HepG2 (cell line): ENCODE measurements around the gene MAP2K3. TPM values are rescaled to one million over a fixed set of nuclear protein-coding genes. Genes with fewer than 3 reads are reported as not detected.

Source experiments
- ISX ChIP-seq: sonication (generic); formaldehyde crosslinking; conservative IDR thresholded peaks from 2 replicates; pipeline ENCODE4 v1.5.0; 2020; ENCODE audit warnings: missing genetic modification reagents
- JDP2 ChIP-seq: sonication (generic); formaldehyde crosslinking; IDR thresholded peaks from 2 replicates; pipeline ENCODE4 v1.8.1; 2022; ENCODE audit warnings: missing genetic modification reagents, borderline replicate concordance
- MAFG ChIP-seq: sonication (generic); formaldehyde crosslinking; IDR thresholded peaks from 2 replicates; pipeline ENCODE4 v1.5.1; 2020; ENCODE audit warnings: mild to moderate bottlenecking, missing genetic modification reagents
- MTF2 ChIP-seq: sonication (generic); formaldehyde crosslinking; IDR thresholded peaks from 2 replicates; pipeline ENCODE4 v1.5.0; 2020; ENCODE audit warnings: missing genetic modification reagents, borderline replicate concordance
- NFRKB ChIP-seq: fragments of 450-650 bp; IDR thresholded peaks from 2 replicates; pipeline ENCODE4 v1.6.1; 2017
- ONECUT2 ChIP-seq: sonication (generic); formaldehyde crosslinking; IDR thresholded peaks from 2 replicates; pipeline ENCODE4 v1.4.0; 2020; ENCODE audit warnings: missing genetic modification reagents
- SIX1 ChIP-seq: sonication (generic); formaldehyde crosslinking; IDR thresholded peaks from 2 replicates; pipeline ENCODE4 v1.4.0; 2020; ENCODE audit warnings: missing genetic modification reagents, borderline replicate concordance
- TMF1 ChIP-seq: sonication (generic); formaldehyde crosslinking; IDR thresholded peaks from 2 replicates; pipeline ENCODE4 v1.8.1; 2022; ENCODE audit warnings: low read depth, missing genetic modification reagents
- ZBTB1 ChIP-seq: sonication (generic); formaldehyde crosslinking; IDR thresholded peaks from 2 replicates; pipeline ENCODE4 v1.4.0; 2020; ENCODE audit warnings: missing genetic modification reagents, borderline replicate concordance
- ZNF383 ChIP-seq: sonication (generic); formaldehyde crosslinking; IDR thresholded peaks from 2 replicates; pipeline ENCODE4 v1.4.0; 2020; ENCODE audit warnings: missing genetic modification reagents, mild to moderate bottlenecking, borderline replicate concordance
- ZNF510 ChIP-seq: sonication (generic); formaldehyde crosslinking; IDR thresholded peaks from 2 replicates; pipeline ENCODE4 v1.4.0; 2020; ENCODE audit warnings: low read depth, mild to moderate bottlenecking, missing genetic modification reagents
- polyA plus RNA-seq, 8 experiments: library from polyadenylated mRNA; depleted of rRNA in 3 of 8; stranded (reverse) in 7 of 8; unstranded in 1 of 8; fragments of >200 nt; fragmentation: Illumina TruSeq in 4 of 8; extraction: Trizol in 4 of 8; gene quantifications; 2 replicates each; pipeline versions ENCODE4 v1.2.1 to v1.2.3, GENCODE V29; 2011 to 2016; ENCODE audit warnings: low read depth in 4 of 8, missing spikeins in 1 of 8, mixed read lengths in 1 of 8; ENCODE audit not compliant: insufficient read depth in 1 of 8
- total RNA-seq, 5 experiments: library from RNA; depleted of rRNA; stranded (reverse); fragments of >200 nt; fragmentation: Illumina TruSeq; extraction: Trizol; gene quantifications; 2 replicates each; pipeline ENCODE4 v1.2.3, GENCODE V29; 2016; ENCODE audit warnings: low read depth in 1 of 5
- TF ChIP-seq, protein P1 (sequence below): sonication (generic); formaldehyde crosslinking; IDR thresholded peaks from 2 replicates; pipeline ENCODE4 v1.5.1; 2020; ENCODE audit warnings: mild to moderate bottlenecking, missing genetic modification reagents, borderline replicate concordance
- TF ChIP-seq, protein P2 (sequence below): sonication (generic); formaldehyde crosslinking; IDR thresholded peaks from 2 replicates; pipeline ENCODE4 v1.4.0; 2020; ENCODE audit warnings: mild to moderate bottlenecking, missing genetic modification reagents
- TF ChIP-seq, protein P3 (sequence below): sonication (generic); formaldehyde crosslinking; IDR thresholded peaks from 2 replicates; pipeline ENCODE4 v1.4.0; 2020; ENCODE audit warnings: missing genetic modification reagents
- TF ChIP-seq, protein P4 (sequence below): sonication (generic); formaldehyde crosslinking; IDR thresholded peaks from 2 replicates; pipeline ENCODE4 v1.9.0; 2021; ENCODE audit warnings: missing genetic modification reagents, borderline replicate concordance
- TF ChIP-seq, protein P5 (sequence below): sonication (generic); formaldehyde crosslinking; IDR thresholded peaks from 2 replicates; pipeline ENCODE4 v1.5.0; 2020; ENCODE audit warnings: mild to moderate bottlenecking, missing genetic modification reagents

MAP2K3 gene
- total and polyA plus RNA-seq, 2 of the 13 experiments (the other 11 are each of a cell fraction or from before 2014, with no cell fraction given): 20.5 to 27.4 TPM

DNA sequence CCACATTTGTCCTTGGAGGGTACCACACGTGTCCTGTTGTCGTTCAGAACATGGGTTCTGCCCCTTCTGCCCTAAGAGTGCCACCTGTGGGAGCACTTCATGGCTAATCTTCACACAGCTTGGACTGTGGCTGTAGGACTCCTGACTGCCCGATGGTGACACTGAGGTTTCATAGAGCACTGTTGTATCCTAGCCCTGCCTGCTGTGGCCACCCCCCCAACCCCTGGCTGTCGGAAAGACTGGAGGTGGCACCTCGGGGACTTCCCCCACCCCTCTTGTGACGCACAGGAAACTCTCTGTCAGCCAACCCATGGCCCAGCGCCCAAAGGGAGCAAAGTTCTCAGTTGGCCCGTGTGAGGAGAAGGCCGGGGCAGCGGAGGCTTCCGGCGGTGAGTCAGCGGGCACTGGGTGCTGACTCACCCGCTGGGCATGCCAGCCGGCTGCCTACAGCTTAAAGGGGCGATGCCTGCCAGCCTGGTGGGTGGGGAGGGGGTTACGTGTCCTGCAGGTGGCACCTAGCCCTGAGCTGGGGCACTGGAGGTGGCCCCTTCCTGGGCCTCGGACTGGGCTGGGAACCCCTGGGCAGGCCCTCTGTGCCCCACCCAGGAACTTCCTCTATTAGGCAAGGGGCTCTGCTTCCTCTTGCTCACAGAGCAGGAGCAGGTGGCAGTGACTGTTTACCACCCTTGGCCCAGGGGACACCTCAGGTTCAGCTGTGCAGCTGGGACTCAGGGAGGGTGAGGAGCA lies 3.4 kb downstream of the MAP2K3 start (continued):
- TF ChIP-seq, protein P1, sequence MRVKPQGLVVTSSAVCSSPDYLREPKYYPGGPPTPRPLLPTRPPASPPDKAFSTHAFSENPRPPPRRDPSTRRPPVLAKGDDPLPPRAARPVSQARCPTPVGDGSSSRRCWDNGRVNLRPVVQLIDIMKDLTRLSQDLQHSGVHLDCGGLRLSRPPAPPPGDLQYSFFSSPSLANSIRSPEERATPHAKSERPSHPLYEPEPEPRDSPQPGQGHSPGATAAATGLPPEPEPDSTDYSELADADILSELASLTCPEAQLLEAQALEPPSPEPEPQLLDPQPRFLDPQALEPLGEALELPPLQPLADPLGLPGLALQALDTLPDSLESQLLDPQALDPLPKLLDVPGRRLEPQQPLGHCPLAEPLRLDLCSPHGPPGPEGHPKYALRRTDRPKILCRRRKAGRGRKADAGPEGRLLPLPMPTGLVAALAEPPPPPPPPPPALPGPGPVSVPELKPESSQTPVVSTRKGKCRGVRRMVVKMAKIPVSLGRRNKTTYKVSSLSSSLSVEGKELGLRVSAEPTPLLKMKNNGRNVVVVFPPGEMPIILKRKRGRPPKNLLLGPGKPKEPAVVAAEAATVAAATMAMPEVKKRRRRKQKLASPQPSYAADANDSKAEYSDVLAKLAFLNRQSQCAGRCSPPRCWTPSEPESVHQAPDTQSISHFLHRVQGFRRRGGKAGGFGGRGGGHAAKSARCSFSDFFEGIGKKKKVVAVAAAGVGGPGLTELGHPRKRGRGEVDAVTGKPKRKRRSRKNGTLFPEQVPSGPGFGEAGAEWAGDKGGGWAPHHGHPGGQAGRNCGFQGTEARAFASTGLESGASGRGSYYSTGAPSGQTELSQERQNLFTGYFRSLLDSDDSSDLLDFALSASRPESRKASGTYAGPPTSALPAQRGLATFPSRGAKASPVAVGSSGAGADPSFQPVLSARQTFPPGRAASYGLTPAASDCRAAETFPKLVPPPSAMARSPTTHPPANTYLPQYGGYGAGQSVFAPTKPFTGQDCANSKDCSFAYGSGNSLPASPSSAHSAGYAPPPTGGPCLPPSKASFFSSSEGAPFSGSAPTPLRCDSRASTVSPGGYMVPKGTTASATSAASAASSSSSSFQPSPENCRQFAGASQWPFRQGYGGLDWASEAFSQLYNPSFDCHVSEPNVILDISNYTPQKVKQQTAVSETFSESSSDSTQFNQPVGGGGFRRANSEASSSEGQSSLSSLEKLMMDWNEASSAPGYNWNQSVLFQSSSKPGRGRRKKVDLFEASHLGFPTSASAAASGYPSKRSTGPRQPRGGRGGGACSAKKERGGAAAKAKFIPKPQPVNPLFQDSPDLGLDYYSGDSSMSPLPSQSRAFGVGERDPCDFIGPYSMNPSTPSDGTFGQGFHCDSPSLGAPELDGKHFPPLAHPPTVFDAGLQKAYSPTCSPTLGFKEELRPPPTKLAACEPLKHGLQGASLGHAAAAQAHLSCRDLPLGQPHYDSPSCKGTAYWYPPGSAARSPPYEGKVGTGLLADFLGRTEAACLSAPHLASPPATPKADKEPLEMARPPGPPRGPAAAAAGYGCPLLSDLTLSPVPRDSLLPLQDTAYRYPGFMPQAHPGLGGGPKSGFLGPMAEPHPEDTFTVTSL (CRISPR knock-in tag): no peak
- TF ChIP-seq ISX (CRISPR knock-in tag) (no peak), MTF2 (CRISPR knock-in tag) (no peak), ONECUT2 (CRISPR knock-in tag) (no peak), ZNF510 (no peak), NFRKB (no peak), ZNF383 (CRISPR knock-in tag) (no peak), JDP2 (no peak), MAFG (CRISPR knock-in tag) (peak; percentile 94), SIX1 (CRISPR knock-in tag) (no peak), ZBTB1 (CRISPR knock-in tag) (no peak), TMF1 (no peak)
- TF ChIP-seq, protein P2, sequence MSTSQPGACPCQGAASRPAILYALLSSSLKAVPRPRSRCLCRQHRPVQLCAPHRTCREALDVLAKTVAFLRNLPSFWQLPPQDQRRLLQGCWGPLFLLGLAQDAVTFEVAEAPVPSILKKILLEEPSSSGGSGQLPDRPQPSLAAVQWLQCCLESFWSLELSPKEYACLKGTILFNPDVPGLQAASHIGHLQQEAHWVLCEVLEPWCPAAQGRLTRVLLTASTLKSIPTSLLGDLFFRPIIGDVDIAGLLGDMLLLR (CRISPR knock-in tag): no peak; the same call in 1 of the 2 replicates
- TF ChIP-seq, protein P3, sequence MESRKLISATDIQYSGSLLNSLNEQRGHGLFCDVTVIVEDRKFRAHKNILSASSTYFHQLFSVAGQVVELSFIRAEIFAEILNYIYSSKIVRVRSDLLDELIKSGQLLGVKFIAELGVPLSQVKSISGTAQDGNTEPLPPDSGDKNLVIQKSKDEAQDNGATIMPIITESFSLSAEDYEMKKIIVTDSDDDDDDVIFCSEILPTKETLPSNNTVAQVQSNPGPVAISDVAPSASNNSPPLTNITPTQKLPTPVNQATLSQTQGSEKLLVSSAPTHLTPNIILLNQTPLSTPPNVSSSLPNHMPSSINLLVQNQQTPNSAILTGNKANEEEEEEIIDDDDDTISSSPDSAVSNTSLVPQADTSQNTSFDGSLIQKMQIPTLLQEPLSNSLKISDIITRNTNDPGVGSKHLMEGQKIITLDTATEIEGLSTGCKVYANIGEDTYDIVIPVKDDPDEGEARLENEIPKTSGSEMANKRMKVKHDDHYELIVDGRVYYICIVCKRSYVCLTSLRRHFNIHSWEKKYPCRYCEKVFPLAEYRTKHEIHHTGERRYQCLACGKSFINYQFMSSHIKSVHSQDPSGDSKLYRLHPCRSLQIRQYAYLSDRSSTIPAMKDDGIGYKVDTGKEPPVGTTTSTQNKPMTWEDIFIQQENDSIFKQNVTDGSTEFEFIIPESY (CRISPR knock-in tag): peak; percentile 1; the same call in 1 of the 2 replicates
- TF ChIP-seq, protein P4, sequence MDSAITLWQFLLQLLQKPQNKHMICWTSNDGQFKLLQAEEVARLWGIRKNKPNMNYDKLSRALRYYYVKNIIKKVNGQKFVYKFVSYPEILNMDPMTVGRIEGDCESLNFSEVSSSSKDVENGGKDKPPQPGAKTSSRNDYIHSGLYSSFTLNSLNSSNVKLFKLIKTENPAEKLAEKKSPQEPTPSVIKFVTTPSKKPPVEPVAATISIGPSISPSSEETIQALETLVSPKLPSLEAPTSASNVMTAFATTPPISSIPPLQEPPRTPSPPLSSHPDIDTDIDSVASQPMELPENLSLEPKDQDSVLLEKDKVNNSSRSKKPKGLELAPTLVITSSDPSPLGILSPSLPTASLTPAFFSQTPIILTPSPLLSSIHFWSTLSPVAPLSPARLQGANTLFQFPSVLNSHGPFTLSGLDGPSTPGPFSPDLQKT (CRISPR knock-in tag): no peak
- TF ChIP-seq, protein P5, sequence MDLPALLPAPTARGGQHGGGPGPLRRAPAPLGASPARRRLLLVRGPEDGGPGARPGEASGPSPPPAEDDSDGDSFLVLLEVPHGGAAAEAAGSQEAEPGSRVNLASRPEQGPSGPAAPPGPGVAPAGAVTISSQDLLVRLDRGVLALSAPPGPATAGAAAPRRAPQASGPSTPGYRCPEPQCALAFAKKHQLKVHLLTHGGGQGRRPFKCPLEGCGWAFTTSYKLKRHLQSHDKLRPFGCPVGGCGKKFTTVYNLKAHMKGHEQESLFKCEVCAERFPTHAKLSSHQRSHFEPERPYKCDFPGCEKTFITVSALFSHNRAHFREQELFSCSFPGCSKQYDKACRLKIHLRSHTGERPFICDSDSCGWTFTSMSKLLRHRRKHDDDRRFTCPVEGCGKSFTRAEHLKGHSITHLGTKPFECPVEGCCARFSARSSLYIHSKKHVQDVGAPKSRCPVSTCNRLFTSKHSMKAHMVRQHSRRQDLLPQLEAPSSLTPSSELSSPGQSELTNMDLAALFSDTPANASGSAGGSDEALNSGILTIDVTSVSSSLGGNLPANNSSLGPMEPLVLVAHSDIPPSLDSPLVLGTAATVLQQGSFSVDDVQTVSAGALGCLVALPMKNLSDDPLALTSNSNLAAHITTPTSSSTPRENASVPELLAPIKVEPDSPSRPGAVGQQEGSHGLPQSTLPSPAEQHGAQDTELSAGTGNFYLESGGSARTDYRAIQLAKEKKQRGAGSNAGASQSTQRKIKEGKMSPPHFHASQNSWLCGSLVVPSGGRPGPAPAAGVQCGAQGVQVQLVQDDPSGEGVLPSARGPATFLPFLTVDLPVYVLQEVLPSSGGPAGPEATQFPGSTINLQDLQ (CRISPR knock-in tag): no peak
